H1 (cell line): ENCODE data around the gene AMPH. TPM values are rescaled to one million over a fixed set of nuclear protein-coding genes. Genes with fewer than 3 reads are reported as not detected.

Experiments used
- CTCF ChIA-PET: fragments of 300-600 bp; sonication (Branson Sonifier 250); formaldehyde crosslinking; loops from one replicate; lab custom pipeline; 2021; ENCODE audit not compliant: partially characterized antibody; lab: Charles Lee
- POLR2A ChIA-PET: fragments of 300-600 bp; sonication (Branson Sonifier 250); formaldehyde crosslinking; loops from one replicate; lab custom pipeline; 2021; ENCODE audit warnings: inconsistent platforms; ENCODE audit not compliant: partially characterized antibody; lab: Charles Lee
- DNase-seq, 2 experiments: peaks; one replicate each; pipeline versions ENCODE4 v3.0.0 to v3.0.0-alpha.2; 2010 to 2022; ENCODE audit warnings: low spot score in 2 of 2, low read depth in 1 of 2, mixed read lengths in 1 of 2
- FAIRE-seq: peaks from 2 replicates; lab custom pipeline; 2011; peaks lifted over from hg19 to GRCh38; lab: Jason Lieb, UNC
- H2AFZ ChIP-seq: 2 replicates; pipeline ENCODE4 v1.8.1; 2012; ENCODE audit warnings: low read length, inconsistent platforms
- H2AK5ac ChIP-seq: 2 replicates; pipeline ENCODE4 v1.6.1; 2013; ENCODE audit warnings: low read depth, low read length
- H2BK120ac ChIP-seq: replicated peaks from 2 replicates; pipeline ENCODE3; 2013; ENCODE audit warnings: low read depth, low read length, inconsistent platforms
- H2BK12ac ChIP-seq: 2 replicates; pipeline ENCODE4 v1.6.1; 2013; ENCODE audit warnings: low read depth, low read length
- H2BK15ac ChIP-seq: 2 replicates; pipeline ENCODE4 v1.6.1; 2013; ENCODE audit warnings: low read length
- H2BK20ac ChIP-seq: 2 replicates; pipeline ENCODE4 v1.6.1; 2013; ENCODE audit warnings: low read length
- H2BK5ac ChIP-seq: 2 replicates; pipeline ENCODE4 v1.6.1; 2013; ENCODE audit warnings: low read depth, low read length
- H3K14ac ChIP-seq: 2 replicates; pipeline ENCODE4 v1.6.1; 2013; ENCODE audit warnings: inconsistent platforms; ENCODE audit not compliant: insufficient read length
- H3K18ac ChIP-seq: 2 replicates; pipeline ENCODE4 v1.6.1; 2013; ENCODE audit warnings: low read length; ENCODE audit errors: extremely low read depth
- H3K23ac ChIP-seq: 2 replicates; pipeline ENCODE4 v1.6.1; 2013; ENCODE audit warnings: inconsistent platforms; ENCODE audit not compliant: insufficient read length
- H3K23me2 ChIP-seq: 2 replicates; pipeline ENCODE4 v1.6.1; 2013; ENCODE audit warnings: low read depth, low read length
- H3K27ac ChIP-seq: 2 replicates; pipeline ENCODE4 v1.6.1; 2011; ENCODE audit warnings: low read depth, low read length, inconsistent platforms
- H3K27me3 ChIP-seq, 4 experiments: replicated peaks in 1 of 4; 1 replicate in 1 of 4; 2 replicates in 3 of 4; pipeline versions ENCODE4 v1.6.1 to v1.8.1; 2011 to 2013; ENCODE audit warnings: low read length in 3 of 4, mild to moderate bottlenecking in 3 of 4, inconsistent platforms in 2 of 4, mixed read lengths in 2 of 4, moderate library complexity in 1 of 4; ENCODE audit not compliant: control insufficient read depth in 3 of 4, insufficient read depth in 3 of 4; ENCODE audit errors: extremely low read depth in 1 of 4
- H3K36me3 ChIP-seq, 4 experiments: 2 replicates each; pipeline versions ENCODE4 v1.6.1 to v1.8.1; 2011 to 2013; ENCODE audit warnings: mild to moderate bottlenecking in 4 of 4, low read length in 3 of 4, moderate library complexity in 2 of 4, control low read depth in 1 of 4, inconsistent platforms in 1 of 4; ENCODE audit not compliant: insufficient read depth in 4 of 4, control insufficient read depth in 2 of 4
- H3K4ac ChIP-seq: replicated peaks from 2 replicates; pipeline ENCODE3; 2013; ENCODE audit warnings: low read length, low read depth, mixed read lengths, inconsistent platforms; ENCODE audit not compliant: insufficient read length
- H3K4me1 ChIP-seq, 4 experiments: replicated peaks in 1 of 4; 1 replicate in 1 of 4; 2 replicates in 3 of 4; pipeline versions ENCODE4 v1.6.1 to v1.8.1; 2011 to 2013; ENCODE audit warnings: low read length in 3 of 4, inconsistent platforms in 2 of 4, mixed read lengths in 1 of 4; ENCODE audit not compliant: insufficient read depth in 4 of 4, control insufficient read depth in 3 of 4
- H3K4me2 ChIP-seq, 2 experiments: 2 replicates each; pipeline versions ENCODE4 v1.6.1 to v1.8.1; 2011 to 2013; ENCODE audit warnings: low read depth in 2 of 2, low read length in 2 of 2, control low read depth in 1 of 2, inconsistent platforms in 1 of 2, mild to moderate bottlenecking in 1 of 2; ENCODE audit not compliant: insufficient read depth in 1 of 2
- H3K4me3 ChIP-seq, 4 experiments: fragments of 200-600, 300-600 bp in 1 of 4; sonication (generic), shearing (Covaris generic), sonication (Bioruptor Twin) in 1 of 4; 2 replicates each; pipeline versions ENCODE4 v1.5.1 to v1.8.1; 2011 to 2016; ENCODE audit warnings: low read length in 4 of 4, low read depth in 3 of 4, control low read depth in 2 of 4, inconsistent platforms in 2 of 4, mild to moderate bottlenecking in 2 of 4, mixed read lengths in 1 of 4, moderate library complexity in 1 of 4; ENCODE audit not compliant: insufficient read depth in 2 of 4; ENCODE audit errors: extremely low read depth in 1 of 4
- H3K56ac ChIP-seq: replicated peaks from 2 replicates; pipeline ENCODE3; 2013; ENCODE audit warnings: low read depth, mild to moderate bottlenecking, mixed read lengths, low read length, inconsistent platforms; ENCODE audit not compliant: insufficient read length
- H3K79me1 ChIP-seq: 2 replicates; pipeline ENCODE4 v1.6.1; 2013; ENCODE audit warnings: low read depth, low read length, control low read depth
- H3K79me2 ChIP-seq, 2 experiments: 2 replicates each; pipeline versions ENCODE4 v1.6.1 to v1.8.1; 2012 to 2013; ENCODE audit warnings: low read length in 2 of 2, mild to moderate bottlenecking in 2 of 2, inconsistent platforms in 1 of 2; ENCODE audit not compliant: insufficient read depth in 2 of 2, control insufficient read depth in 1 of 2
- H3K9ac ChIP-seq, 4 experiments: replicated peaks in 1 of 4; 1 replicate in 1 of 4; 2 replicates in 3 of 4; pipeline versions ENCODE4 v1.6.1 to v1.8.1; 2011 to 2013; ENCODE audit warnings: low read depth in 3 of 4, low read length in 3 of 4, control low read depth in 2 of 4, mild to moderate bottlenecking in 2 of 4, moderate library complexity in 2 of 4, inconsistent platforms in 1 of 4; ENCODE audit errors: extremely low read depth in 1 of 4
- H3K9me3 ChIP-seq, 2 experiments: 2 replicates each; pipeline versions ENCODE4 v1.6.1 to v1.8.1; 2012 to 2013; ENCODE audit warnings: mild to moderate bottlenecking in 2 of 2, moderate library complexity in 2 of 2, control low read depth in 1 of 2, inconsistent platforms in 1 of 2, low read depth in 1 of 2, low read length in 1 of 2, mixed read lengths in 1 of 2; ENCODE audit not compliant: insufficient read depth in 2 of 2
- H4K20me1 ChIP-seq, 2 experiments: replicated peaks in 1 of 2; 2 replicates each; pipeline versions ENCODE3 to v1.8.1; 2011 to 2013; ENCODE audit warnings: inconsistent platforms in 2 of 2, low read length in 2 of 2, mild to moderate bottlenecking in 1 of 2; ENCODE audit not compliant: insufficient read depth in 2 of 2, control insufficient read depth in 1 of 2
- H4K5ac ChIP-seq: 2 replicates; pipeline ENCODE4 v1.6.1; 2013; ENCODE audit warnings: low read length, low read depth, mixed read lengths, inconsistent platforms; ENCODE audit not compliant: insufficient read length
- H4K8ac ChIP-seq: 2 replicates; pipeline ENCODE4 v1.8.0; 2013; ENCODE audit warnings: mild to moderate bottlenecking, moderate library complexity, low read length, inconsistent platforms; ENCODE audit not compliant: insufficient read depth; ENCODE audit errors: extremely low read depth
- H4K91ac ChIP-seq: replicated peaks from 2 replicates; pipeline ENCODE3; 2013; ENCODE audit warnings: low read length, mixed read lengths, inconsistent platforms; ENCODE audit not compliant: insufficient read length
- BCL11A ChIP-seq, 2 experiments: IDR thresholded peaks; one replicate each; pipeline ENCODE4 v1.6.1; 2011; ENCODE audit warnings: low read depth in 2 of 2, low read length in 2 of 2, mild to moderate bottlenecking in 2 of 2
- BRCA1 ChIP-seq: IDR thresholded peaks from 2 replicates; pipeline ENCODE4 v1.6.1; 2012; ENCODE audit warnings: low read depth, low read length, improper control_type of control experiment
- CHD1 ChIP-seq: IDR thresholded peaks from 2 replicates; pipeline ENCODE4 v1.6.1; 2012; ENCODE audit warnings: low read depth, low read length, improper control_type of control experiment
- E2F6 ChIP-seq: IDR thresholded peaks from 2 replicates; pipeline ENCODE4 v1.6.1; 2012; ENCODE audit warnings: inconsistent platforms
- EZH2 ChIP-seq: fragments of 200-600 bp; sonication (generic); IDR thresholded peaks from 2 replicates; pipeline ENCODE4 v1.7.1; 2012; ENCODE audit warnings: low read depth, mild to moderate bottlenecking, moderate library complexity, low read length, inconsistent platforms; ENCODE audit not compliant: severe bottlenecking
- GABPA ChIP-seq: IDR thresholded peaks from 2 replicates; pipeline ENCODE4 v1.6.1; 2011; ENCODE audit warnings: mild to moderate bottlenecking, low read length, moderate library complexity, borderline replicate concordance; ENCODE audit not compliant: insufficient read depth
- MAFK ChIP-seq: IDR thresholded peaks from 2 replicates; pipeline ENCODE4 v1.6.1; 2012; ENCODE audit warnings: low read depth, mild to moderate bottlenecking, improper control_type of control experiment, low read length
- RNF2 ChIP-seq: fragments of 200-900, 300-1000 bp; sonication (generic); IDR thresholded peaks from 2 replicates; pipeline ENCODE4 v1.7.1; 2016; ENCODE audit warnings: borderline replicate concordance, low read depth, mild to moderate bottlenecking, antibody characterized with exemption, low read length; ENCODE audit not compliant: poor library complexity, severe bottlenecking; ENCODE audit errors: missing control alignments
- SUZ12 ChIP-seq: fragments of 200-600 bp; sonication (generic); IDR thresholded peaks from 2 replicates; pipeline ENCODE4 v1.6.1; 2012; ENCODE audit warnings: mild to moderate bottlenecking, inconsistent platforms, low read length, moderate library complexity, mixed read lengths
- TAF7 ChIP-seq: optimal IDR thresholded peaks from 2 replicates; pipeline ENCODE3; 2011; ENCODE audit warnings: low read depth, mild to moderate bottlenecking, inconsistent platforms, low read length, moderate library complexity, borderline replicate concordance
- TBP ChIP-seq: IDR thresholded peaks from 2 replicates; pipeline ENCODE4 v1.6.1; 2011; ENCODE audit warnings: low read depth, low read length, improper control_type of control experiment
- YY1 ChIP-seq: IDR thresholded peaks from 2 replicates; pipeline ENCODE4 v1.6.1; 2011; ENCODE audit warnings: low read depth, mild to moderate bottlenecking, low read length
- polyA plus RNA-seq, 7 experiments: library from polyadenylated mRNA; depleted of rRNA in 3 of 7; stranded (reverse) in 5 of 7; unstranded in 2 of 7; fragments of >200 nt in 5 of 7; fragments of 200-250 nt in 2 of 7; gene quantifications; 1 replicate in 5 of 7; 2 replicates in 1 of 7; 4 replicates in 1 of 7; pipeline versions ENCODE4 v1.2.1 to v1.2.3, GENCODE V29; 2011 to 2013; ENCODE audit warnings: missing spikeins in 2 of 7, mixed read lengths in 2 of 7
- total RNA-seq: library from RNA; stranded (reverse); fragmentation: NEBNext Ultra II Directional; extraction: Animal tissue kit (Norgen Biotek cat#: 25700); gene quantifications from 2 replicates; pipeline ENCODE4 v1.2.1, GENCODE V29; 2021

The AMPH gene
- total and polyA plus RNA-seq, 2 of the 8 experiments (the other 6 are each of a cell fraction or from before 2014, with no cell fraction given): 7.3 to 12.2 TPM

GRCh38 chr7:38625866-38626265, 5.3 kb downstream of the AMPH start:
- Histone ChIP-seq H3K23me2 (no peaks in the 10 kb centered on the region), H3K9me3 (no peaks in the 10 kb centered on the region), H2BK12ac (no peak overlapping the region), H3K14ac (no peak overlapping the region), H3K56ac (no peak overlapping the region), H3K79me2 (no peaks in the 10 kb centered on the region), H3K36me3 (no peaks in the 10 kb centered on the region), H4K91ac (no peak overlapping the region), H3K4me2 (no peak overlapping the region), H3K27me3 (peaks cover 2 to 16% (median 12%) of the 10 kb centered on the region in 4 experiments), H2BK15ac (no peak overlapping the region), H3K4me1 (peaks cover 0 to 3% (median 0%) of the 10 kb centered on the region in 4 experiments; a peak in 1 of 7 replicates), H4K8ac (no peak overlapping the region), H2AFZ (no peak overlapping the region), H2AK5ac (no peak overlapping the region), H3K79me1 (no peaks in the 10 kb centered on the region; the same call in 1 of the 2 replicates), H3K27ac (no peak overlapping the region), H2BK5ac (no peak overlapping the region), H2BK120ac (no peak overlapping the region), H3K4ac (no peak overlapping the region), H3K18ac (no peak overlapping the region), H3K9ac (no peak overlapping the region), H4K20me1 (no peaks in the 10 kb centered on the region), H3K23ac (no peak overlapping the region), H3K4me3 (no peak overlapping the region), H2BK20ac (no peak overlapping the region), H4K5ac (no peak overlapping the region)
- FAIRE-seq (no peak), DNase-seq (no peak)
- CTCF ChIA-PET: no interaction called here
- POLR2A ChIA-PET: no interaction called here
- TF ChIP-seq TAF7: no peak
- TF ChIP-seq GABPA: no peak
- no peak for TF ChIP-seq SUZ12
- no peak for TF ChIP-seq EZH2
- TF ChIP-seq RNF2: no peak
- TF ChIP-seq YY1: no peak
- no peak for TF ChIP-seq BRCA1
- TF ChIP-seq BCL11A (IDR thresholded peaks at IDR 0.05; ENCODE audit: low read depth in 2 of 2, low read length in 2 of 2): no peak
- TF ChIP-seq E2F6: no peak
- TF ChIP-seq MAFK: no peak
- TF ChIP-seq TBP: no peak
- no peak for TF ChIP-seq CHD1
